ENCODE measurements around the gene SPTLC2. TPM values are rescaled to one million over a fixed set of nuclear protein-coding genes. Genes with fewer than 3 reads are reported as not detected.
"Not testable (repeated sequence)": the region's sequence is repeated elsewhere in the genome, so short reads cannot be mapped to it uniquely, and the experiment has no call there.

SPTLC2 gene
- total RNA-seq, 1 experiment from 2014 or later, result 10.9 TPM

- DNase-seq, H3K27me3 ChIP-seq: not testable (repeated sequence)
Measured at GRCh38 chr14:77635869-77636268, 19.4 kb upstream of the SPTLC2 start.

DNA sequence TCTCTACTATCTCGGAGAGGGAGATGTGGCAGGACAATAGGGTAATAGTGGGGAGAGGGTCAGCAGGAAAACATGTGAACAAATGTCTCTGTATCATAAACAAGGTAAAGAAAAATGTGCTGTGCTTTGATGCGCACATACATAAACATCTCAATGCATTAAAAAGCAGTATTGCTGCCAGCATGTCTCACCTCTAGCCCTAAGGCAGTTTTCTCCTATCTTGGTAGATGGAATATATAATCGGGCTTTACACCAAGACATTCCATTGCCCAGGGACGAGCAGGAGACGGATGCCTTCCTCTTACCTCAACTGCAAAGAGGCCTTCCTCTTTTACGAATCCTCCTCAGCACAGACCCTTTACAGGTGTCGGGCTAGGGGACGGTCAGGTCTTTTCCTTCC lies 19.0 kb upstream of the SPTLC2 start:
- H3K36me3 ChIP-seq, H3K4me3 ChIP-seq, H3K9me3 ChIP-seq, DNase-seq, H3K27me3 ChIP-seq: not testable (repeated sequence)

More at GRCh38 chr14:77635869-77636268, 19.4 kb upstream of the SPTLC2 start:
- not testable (repeated sequence) for H3K9me3 ChIP-seq, H3K36me3 ChIP-seq, H3K4me3 ChIP-seq

DNA sequence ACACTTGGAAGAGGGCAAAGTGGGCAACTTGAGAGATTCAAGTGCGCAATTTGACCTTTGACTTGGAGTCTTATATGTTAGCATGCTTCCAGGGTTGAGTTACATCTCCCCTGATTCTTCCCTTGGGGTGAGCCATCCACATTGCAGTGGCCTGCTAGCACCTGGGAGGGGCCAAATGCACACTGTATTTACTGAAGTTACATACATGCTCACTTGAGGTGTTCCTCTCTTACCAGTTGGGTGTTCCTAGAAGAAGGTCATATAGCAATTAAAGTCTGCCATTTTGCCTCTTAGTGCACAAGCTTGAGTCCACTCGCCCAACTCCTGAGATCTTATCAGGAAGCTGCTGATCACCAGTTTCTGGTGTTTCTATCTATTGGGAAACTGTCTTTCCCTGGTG lies 13.7 kb upstream of the SPTLC2 start:
- no peak for DNase-seq
- no peaks in the 10 kb centered on the region for H3K27me3 ChIP-seq
- H3K9me3 ChIP-seq, result no peaks in the 10 kb centered on the region
- H3K4me3 ChIP-seq, result no peak overlapping the region
- no peaks in the 10 kb centered on the region for H3K36me3 ChIP-seq

DNA sequence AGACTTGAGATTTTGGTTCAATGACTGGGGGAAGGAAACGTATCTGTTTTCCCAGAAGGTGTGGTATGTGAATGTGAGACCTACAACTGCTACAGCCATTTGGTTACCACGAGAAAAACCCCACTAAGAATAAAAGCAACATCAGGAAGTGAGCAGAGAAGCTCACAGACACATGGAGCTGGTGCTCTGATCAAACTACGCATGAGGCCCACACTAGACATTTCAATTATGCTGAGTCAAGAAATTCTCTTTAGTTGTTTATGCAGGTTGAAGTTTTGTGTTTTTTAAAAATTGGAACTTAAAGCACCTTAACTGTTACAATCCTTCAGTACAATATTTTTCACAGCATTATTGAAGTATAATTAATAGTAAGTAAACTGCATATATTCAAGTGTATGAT lies 8.9 kb upstream of the SPTLC2 start:
- no peaks in the 10 kb centered on the region for H3K27me3 ChIP-seq
- no peak for DNase-seq

DNA sequence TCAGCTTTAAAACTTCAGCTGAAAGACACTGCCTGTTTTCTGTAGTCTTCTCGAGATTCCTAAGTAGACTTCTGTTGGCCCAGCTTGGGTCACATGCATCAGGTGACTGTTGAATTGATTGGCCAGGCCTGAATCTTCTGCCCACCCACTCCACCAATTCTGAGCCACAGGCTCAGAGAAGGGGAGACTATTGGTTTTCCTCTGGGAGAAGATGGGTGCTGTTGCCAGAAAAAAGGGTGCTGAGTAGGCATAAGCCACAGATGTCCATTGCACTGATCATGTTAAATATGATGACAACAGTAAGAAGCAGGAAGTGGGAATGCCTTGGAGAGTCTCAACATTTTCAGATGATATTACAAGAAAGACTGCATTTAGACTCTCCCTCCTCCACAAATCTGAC lies 6.8 kb upstream of the SPTLC2 start:
- Histone ChIP-seq H3K36me3 (no peaks in the 10 kb centered on the region), H3K9me3 (no peaks in the 10 kb centered on the region), H3K4me3 (no peak overlapping the region), H3K27me3 (no peaks in the 10 kb centered on the region)
- no peak for DNase-seq

More for the DNA sequence above, 8.9 kb upstream of the SPTLC2 start:
- Histone ChIP-seq H3K36me3 (no peaks in the 10 kb centered on the region), H3K4me3 (no peak overlapping the region), H3K9me3 (no peaks in the 10 kb centered on the region)

DNA sequence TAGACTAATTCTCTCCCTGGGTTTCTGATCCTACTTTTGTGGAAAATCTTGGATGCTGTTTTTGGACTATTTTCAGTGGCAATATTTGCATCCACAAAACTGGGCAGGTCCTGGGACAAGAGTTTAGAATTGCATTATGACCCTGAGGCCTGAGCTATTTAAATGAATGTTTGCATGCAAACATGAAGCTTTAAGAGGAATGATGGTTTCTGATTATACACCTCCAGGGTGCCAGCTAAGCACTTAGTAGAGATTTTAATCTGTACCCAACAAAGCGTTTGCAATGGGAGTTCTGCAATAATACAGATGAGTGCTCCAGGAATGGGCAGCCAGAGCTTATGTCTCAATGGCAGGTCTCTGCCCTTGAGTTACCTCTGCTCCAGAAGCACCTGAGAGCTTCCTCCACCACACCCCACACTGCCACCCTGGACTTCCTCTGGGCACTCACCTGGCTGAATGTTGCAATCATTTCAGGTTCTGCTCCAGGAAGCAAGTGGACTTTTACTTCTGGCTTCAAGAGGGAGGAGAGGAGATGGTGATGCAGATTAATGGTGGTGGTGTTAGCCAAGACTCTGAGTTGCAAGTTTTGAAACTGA lies 6.0 kb upstream of the SPTLC2 start:
- DNase-seq, result no peak
- Histone ChIP-seq H3K36me3 (no peaks in the 10 kb centered on the region), H3K4me3 (no peak overlapping the region), H3K9me3 (no peaks in the 10 kb centered on the region), H3K27me3 (no peaks in the 10 kb centered on the region)

DNA sequence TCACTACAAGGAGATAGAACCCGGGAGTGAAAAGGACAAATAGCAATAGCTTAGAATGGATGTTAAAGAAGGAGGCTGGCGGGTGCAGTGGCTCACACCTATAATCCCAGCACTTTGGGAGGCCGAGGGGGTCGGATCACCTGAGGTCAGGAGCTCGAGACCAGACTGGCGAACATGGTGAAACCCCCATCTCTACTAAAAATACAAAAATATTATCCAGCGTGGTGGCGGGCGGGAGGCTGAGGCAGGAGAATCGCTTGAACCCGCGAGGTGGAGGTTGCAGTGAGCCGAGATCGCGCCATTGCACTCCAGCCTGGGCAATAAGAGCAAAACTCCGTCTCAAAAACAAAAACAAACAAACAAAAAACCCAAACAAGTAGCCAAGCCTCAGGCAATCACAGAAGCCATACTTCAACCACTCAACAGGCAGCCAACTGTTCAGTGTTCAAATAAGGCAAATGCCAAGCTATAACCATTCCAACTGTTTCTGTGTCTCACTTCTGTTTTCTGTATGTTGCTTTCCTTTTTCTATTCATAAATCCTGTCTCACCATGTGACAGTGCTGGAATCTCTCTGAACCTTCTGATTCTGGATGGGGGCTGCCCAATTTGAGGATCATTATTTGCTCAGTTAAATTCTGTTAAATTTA lies 3.9 kb upstream of the SPTLC2 start:
- Histone ChIP-seq H3K27me3 (no peaks in the 10 kb centered on the region), H3K9me3 (no peaks in the 10 kb centered on the region), H3K36me3 (no peaks in the 10 kb centered on the region), H3K4me3 (no peak overlapping the region)
- no peak for DNase-seq

GRCh38 chr14:77618381-77618970 lies 2.0 kb upstream of the SPTLC2 start:
- Histone ChIP-seq H3K36me3 (no peaks in the 10 kb centered on the region), H3K9me3 (no peaks in the 10 kb centered on the region), H3K27me3 (no peaks in the 10 kb centered on the region), H3K4me3 (no peak overlapping the region)
- no peak for DNase-seq

DNA sequence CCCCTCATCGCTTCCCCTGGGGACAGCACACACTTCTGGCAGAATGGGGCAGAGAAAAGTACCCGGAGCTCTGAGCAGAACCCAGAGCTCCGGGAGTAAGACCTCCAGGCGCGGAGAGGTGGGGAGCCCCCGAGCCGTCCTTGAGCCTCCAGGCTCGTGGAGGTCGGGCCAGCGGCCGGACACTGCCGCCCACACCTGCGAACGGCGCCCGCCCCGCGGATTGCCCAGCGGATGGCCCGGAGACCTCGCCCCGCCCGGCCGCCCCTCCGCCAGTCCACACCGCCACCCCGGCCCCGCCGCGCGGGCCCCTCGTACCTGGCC lies 344 bp downstream of the SPTLC2 start:
- peak overlapping the region; percentile 69 for H3K4me3 ChIP-seq
- no peaks in the 10 kb centered on the region for H3K9me3 ChIP-seq
- no peak for DNase-seq
- no peaks in the 10 kb centered on the region for H3K36me3 ChIP-seq
- no peaks in the 10 kb centered on the region for H3K27me3 ChIP-seq

GRCh38 chr14:77615361-77616132 lies 890 bp downstream of the SPTLC2 start:
- H3K36me3 ChIP-seq, result no peaks in the 10 kb centered on the region
- DNase-seq, result no peak
- H3K9me3 ChIP-seq, result no peaks in the 10 kb centered on the region
- H3K27me3 ChIP-seq, result no peaks in the 10 kb centered on the region
- H3K4me3 ChIP-seq, result peak overlapping the region; percentile 69

DNA sequence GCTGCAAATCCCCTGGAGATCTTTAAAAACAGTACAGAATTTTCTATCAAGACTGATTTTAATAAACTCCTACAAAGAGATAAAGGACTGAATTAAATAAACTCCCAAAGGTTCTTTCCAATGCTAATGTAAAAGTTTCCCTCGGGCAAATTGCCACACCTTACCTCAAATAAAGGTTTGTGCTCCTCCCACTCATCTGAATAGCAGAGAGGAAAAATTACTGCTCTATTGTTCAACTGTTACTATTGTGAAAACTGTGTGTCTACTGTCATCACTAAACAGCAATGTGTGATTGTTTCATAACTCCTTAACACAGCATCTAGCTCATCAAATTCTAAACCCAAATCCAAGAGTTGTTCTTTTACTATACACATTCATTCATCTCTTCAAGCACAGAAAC lies 3.2 kb downstream of the SPTLC2 start:
- no peaks in the 10 kb centered on the region for H3K9me3 ChIP-seq
- no peaks in the 10 kb centered on the region for H3K27me3 ChIP-seq
- H3K36me3 ChIP-seq, result no peaks in the 10 kb centered on the region
- no peak overlapping the region for H3K4me3 ChIP-seq
- no peak for DNase-seq

DNA sequence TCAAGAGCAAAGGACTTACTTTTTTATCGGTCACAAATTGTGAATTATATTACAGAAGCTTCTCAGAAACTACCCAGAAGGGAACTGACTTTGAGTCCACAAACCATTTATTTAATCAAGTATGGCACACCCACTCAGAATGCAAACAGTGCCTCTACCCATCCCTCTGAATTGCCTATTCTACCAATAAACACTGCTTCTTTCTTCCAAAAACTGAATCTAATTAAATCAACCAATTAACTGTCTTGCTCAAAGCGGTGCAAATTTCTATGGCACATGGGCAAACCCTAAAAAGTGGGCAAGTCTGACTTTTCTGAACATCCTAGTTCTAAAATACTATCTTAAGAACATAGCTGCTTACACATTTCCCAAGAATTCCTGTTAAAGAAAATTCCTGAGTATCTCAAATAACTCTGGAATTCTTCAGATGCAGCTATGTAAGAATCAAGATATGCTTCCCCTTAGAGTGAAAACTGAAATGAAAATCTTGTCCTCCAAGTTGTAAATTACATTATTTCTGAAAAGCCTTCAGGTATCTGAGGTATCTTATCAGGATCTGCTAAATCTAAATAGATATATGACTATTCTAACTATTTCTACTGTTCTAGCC lies 4.3 kb downstream of the SPTLC2 start:
- Histone ChIP-seq H3K4me3 (no peak overlapping the region), H3K9me3 (no peaks in the 10 kb centered on the region), H3K36me3 (no peaks in the 10 kb centered on the region), H3K27me3 (no peaks in the 10 kb centered on the region)
- DNase-seq, result no peak

DNA sequence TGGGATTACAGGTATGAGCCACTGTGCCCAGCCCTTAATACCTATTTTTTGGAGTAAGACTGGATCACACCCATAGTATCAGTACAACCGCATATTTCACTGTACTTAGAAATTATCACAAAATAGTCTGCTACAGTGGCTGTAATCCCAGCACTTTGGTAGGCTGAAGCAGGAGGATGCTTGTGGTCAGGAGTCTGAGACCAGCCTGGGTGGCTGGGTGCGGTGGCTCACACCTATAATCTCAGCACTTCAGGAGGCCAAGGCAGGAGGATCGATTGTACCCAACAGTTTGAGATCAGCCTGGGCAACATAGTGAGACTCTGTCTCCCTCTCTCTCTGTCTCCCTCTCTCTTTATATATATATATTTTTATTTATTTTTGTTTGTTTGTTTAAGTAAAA lies 5.9 kb downstream of the SPTLC2 start:
- Histone ChIP-seq H3K9me3 (no peaks in the 10 kb centered on the region), H3K4me3 (no peak overlapping the region), H3K27me3 (no peaks in the 10 kb centered on the region), H3K36me3 (no peaks in the 10 kb centered on the region)
- no peak for DNase-seq

- Histone ChIP-seq H3K36me3 (no peaks in the 10 kb centered on the region), H3K9me3 (no peaks in the 10 kb centered on the region), H3K27me3 (no peaks in the 10 kb centered on the region), H3K4me3 (no peak overlapping the region)
- no peak for DNase-seq
Measured at GRCh38 chr14:77609922-77610321, 6.5 kb downstream of the SPTLC2 start.

DNA sequence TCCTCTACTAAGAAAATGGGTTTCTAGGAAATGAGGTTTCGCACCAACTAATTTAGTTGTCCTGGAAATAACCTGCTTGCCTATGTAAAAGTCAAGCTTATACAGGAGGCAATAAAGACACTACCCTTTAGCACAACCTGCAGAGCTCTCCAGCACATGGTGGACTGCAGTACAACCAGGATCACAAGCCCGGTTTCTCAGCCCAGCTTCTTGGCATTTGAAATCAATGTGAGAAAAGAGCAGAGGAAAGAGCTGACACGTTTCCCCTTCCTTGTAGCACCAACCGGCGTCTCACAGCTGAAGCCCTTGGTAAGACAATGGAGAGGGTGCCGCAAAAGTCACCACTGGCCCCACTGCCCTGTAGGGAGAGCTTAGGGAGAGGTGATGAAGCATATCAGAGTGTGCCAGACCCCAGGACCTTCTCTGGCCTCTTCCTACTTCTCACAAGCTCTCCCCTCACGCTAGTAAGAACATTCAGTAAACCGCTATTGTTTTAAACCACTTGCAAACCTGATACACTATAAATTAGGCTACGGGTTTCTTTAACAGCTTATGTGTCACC lies 8.6 kb downstream of the SPTLC2 start:
- DNase-seq, result no peak
- Histone ChIP-seq H3K9me3 (no peaks in the 10 kb centered on the region), H3K27me3 (no peaks in the 10 kb centered on the region), H3K4me3 (no peak overlapping the region), H3K36me3 (no peaks in the 10 kb centered on the region)

DNA sequence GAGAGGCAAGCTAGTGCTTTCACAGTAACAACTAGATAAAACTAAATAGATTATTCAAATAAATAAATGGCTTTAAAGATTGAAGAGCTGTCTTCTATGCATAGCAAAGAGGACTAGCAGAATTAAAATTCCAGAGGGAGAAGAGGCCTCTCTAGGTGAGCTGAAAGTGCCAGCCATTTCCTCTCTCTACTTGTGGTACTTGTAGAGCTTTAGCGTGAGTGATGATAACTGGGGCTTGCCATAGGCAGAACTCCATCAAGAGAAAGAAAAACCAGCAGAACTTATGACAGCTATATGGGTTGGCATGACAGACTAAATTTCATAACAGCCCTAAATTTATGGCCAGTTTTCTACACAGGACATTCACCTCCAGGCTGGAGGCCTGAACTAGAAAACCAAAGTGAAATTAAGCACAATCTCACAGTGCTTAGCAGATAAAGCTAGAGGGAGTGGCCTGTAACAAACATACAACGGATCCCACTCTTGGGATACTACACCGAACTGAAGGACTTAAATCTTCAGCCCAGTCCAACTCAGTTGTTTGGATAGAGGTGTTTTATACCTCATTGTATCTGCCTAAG lies 11.0 kb downstream of the SPTLC2 start:
- Histone ChIP-seq H3K4me3 (no peak overlapping the region), H3K9me3 (no peaks in the 10 kb centered on the region), H3K36me3 (no peaks in the 10 kb centered on the region), H3K27me3 (no peaks in the 10 kb centered on the region)
- DNase-seq, result no peak
